T-helper 2 cell treated with Interferon-gamma antibody and Interleukin-4, amounts not matched to agents 5 μg/mL and 100 μg/mL, for 36 hours (primary cell): ENCODE measurements around the gene CCNC.
"Not testable (repeated sequence)": the region's sequence is repeated elsewhere in the genome, so short reads cannot be mapped to it uniquely, and the experiment has no call there.

Experiments
- DNase-seq: peaks from one replicate; pipeline ENCODE4 v3.0.0; 2021; ENCODE audit warnings: low spot score
- H3K27ac Mint-ChIP-seq: one replicate; pipeline ENCODE4 v1.8.0; 2021; ENCODE audit warnings: mild to moderate bottlenecking, mixed read lengths
- H3K27me3 Mint-ChIP-seq: one replicate; pipeline ENCODE4 v1.8.0; 2021; ENCODE audit warnings: low read depth, mixed read lengths
- H3K36me3 Mint-ChIP-seq: one replicate; pipeline ENCODE4 v1.8.0; 2021; ENCODE audit warnings: low read depth, mixed read lengths
- H3K4me1 Mint-ChIP-seq: one replicate; pipeline ENCODE4 v1.8.0; 2021; ENCODE audit warnings: low read depth, mixed read lengths
- H3K4me3 Mint-ChIP-seq: one replicate; pipeline ENCODE4 v1.8.0; 2022; ENCODE audit warnings: mild to moderate bottlenecking, moderate library complexity, mixed read lengths
- H3K9me3 Mint-ChIP-seq: one replicate; pipeline ENCODE4 v1.8.0; 2021; ENCODE audit warnings: mixed read lengths

The CCNC gene

GRCh38 chr6:99606656-99607415 is 38.4 kb upstream of the CCNC start, which contains the start of gene PRDM13:
TSS of gene PRDM13 (plus strand) at chr6:99606833. CDS start at chr6:99607035, 202 bp downstream.
- no peak within 1 kb of the TSS for H3K4me3 Mint-ChIP-seq
- H3K27ac Mint-ChIP-seq, result peak within 1 kb of the TSS; percentile 26
- H3K9me3 Mint-ChIP-seq, result no peaks in the 10 kb centered on the region

GRCh38 chr6:99605911-99606655 is 37.6 kb upstream of the CCNC start:
- H3K27ac Mint-ChIP-seq, result peak overlapping the region; percentile 26
- no peak for DNase-seq
- H3K4me3 Mint-ChIP-seq, result no peak overlapping the region
- H3K36me3 Mint-ChIP-seq, result peaks cover 6% of the 10 kb centered on the region
- peaks cover 37% of the 10 kb centered on the region for H3K4me1 Mint-ChIP-seq
- peaks cover 91% of the 10 kb centered on the region for H3K27me3 Mint-ChIP-seq
- H3K9me3 Mint-ChIP-seq, result no peaks in the 10 kb centered on the region

More at GRCh38 chr6:99606656-99607415, 38.4 kb upstream of the CCNC start, which contains the start of gene PRDM13:
- Mint-ChIP-seq H3K27me3 (peaks cover 93% of the 10 kb centered on the region), H3K4me1 (peaks cover 42% of the 10 kb centered on the region), H3K36me3 (peaks cover 6% of the 10 kb centered on the region)
- no peak for DNase-seq

GRCh38 chr6:99605074-99605734 is 36.7 kb upstream of the CCNC start:
- H3K9me3 Mint-ChIP-seq, result no peaks in the 10 kb centered on the region
- peaks cover 91% of the 10 kb centered on the region for H3K27me3 Mint-ChIP-seq
- no peak for DNase-seq
- H3K27ac Mint-ChIP-seq, result no peak overlapping the region
- peaks cover 6% of the 10 kb centered on the region for H3K36me3 Mint-ChIP-seq
- H3K4me3 Mint-ChIP-seq, result no peak overlapping the region
- H3K4me1 Mint-ChIP-seq, result peaks cover 29% of the 10 kb centered on the region

- Mint-ChIP-seq H3K36me3 (peaks cover 5% of the 10 kb centered on the region), H3K4me1 (peaks cover 24% of the 10 kb centered on the region), H3K4me3 (peak overlapping the region; percentile 55), H3K27ac (no peak overlapping the region), H3K9me3 (no peaks in the 10 kb centered on the region), H3K27me3 (peaks cover 90% of the 10 kb centered on the region)
- no peak for DNase-seq
Observed at GRCh38 chr6:99604166-99605073, 36.0 kb upstream of the CCNC start.

- Mint-ChIP-seq H3K27me3 (peaks cover 90% of the 10 kb centered on the region), H3K4me3 (peak overlapping the region; percentile 55), H3K4me1 (peaks cover 19% of the 10 kb centered on the region), H3K36me3 (peaks cover 5% of the 10 kb centered on the region), H3K27ac (no peak overlapping the region), H3K9me3 (no peaks in the 10 kb centered on the region)
- DNase-seq, result no peak
Observed at GRCh38 chr6:99603421-99604165, 35.1 kb upstream of the CCNC start.

GRCh38 chr6:99602520-99603420 is 34.3 kb upstream of the CCNC start:
- Mint-ChIP-seq H3K36me3 (peaks cover 2% of the 10 kb centered on the region), H3K27me3 (peaks cover 90% of the 10 kb centered on the region), H3K4me1 (peaks cover 15% of the 10 kb centered on the region), H3K4me3 (peak overlapping the region; percentile 65), H3K27ac (no peak overlapping the region), H3K9me3 (no peaks in the 10 kb centered on the region)
- DNase-seq, result no peak

GRCh38 chr6:99594696-99595095 is 26.2 kb upstream of the CCNC start:
- H3K27ac Mint-ChIP-seq, H3K9me3 Mint-ChIP-seq, DNase-seq, H3K36me3 Mint-ChIP-seq, H3K4me3 Mint-ChIP-seq: not testable (repeated sequence)
- H3K4me1 Mint-ChIP-seq, result peaks cover 14% of the 10 kb centered on the region
- peaks cover 90% of the 10 kb centered on the region for H3K27me3 Mint-ChIP-seq

GRCh38 chr6:99592900-99593299 is 24.4 kb upstream of the CCNC start:
- no peak for DNase-seq
- Mint-ChIP-seq H3K36me3 (no peaks in the 10 kb centered on the region), H3K27ac (no peak overlapping the region), H3K9me3 (peaks cover 4% of the 10 kb centered on the region), H3K4me3 (no peak overlapping the region), H3K4me1 (peaks cover 21% of the 10 kb centered on the region), H3K27me3 (peaks cover 88% of the 10 kb centered on the region)

GRCh38 chr6:99591673-99592364 is 23.4 kb upstream of the CCNC start:
- peaks cover 4% of the 10 kb centered on the region for H3K9me3 Mint-ChIP-seq
- H3K4me3 Mint-ChIP-seq, result no peak overlapping the region
- H3K36me3 Mint-ChIP-seq, result no peaks in the 10 kb centered on the region
- H3K4me1 Mint-ChIP-seq, result peaks cover 21% of the 10 kb centered on the region
- DNase-seq, result no peak
- H3K27me3 Mint-ChIP-seq, result peaks cover 85% of the 10 kb centered on the region
- H3K27ac Mint-ChIP-seq, result no peak overlapping the region

GRCh38 chr6:99590728-99591672 is 22.5 kb upstream of the CCNC start:
- no peak for DNase-seq
- H3K4me1 Mint-ChIP-seq, result peaks cover 21% of the 10 kb centered on the region
- H3K27me3 Mint-ChIP-seq, result peaks cover 81% of the 10 kb centered on the region
- H3K4me3 Mint-ChIP-seq, result no peak overlapping the region
- no peaks in the 10 kb centered on the region for H3K36me3 Mint-ChIP-seq
- peaks cover 4% of the 10 kb centered on the region for H3K9me3 Mint-ChIP-seq
- no peak overlapping the region for H3K27ac Mint-ChIP-seq
